NB4 (cell line): Measurements from ENCODE around the gene MATK.

ENCODE experiments used
- CTCF ChIP-seq: IDR thresholded peaks from one replicate; pipeline ENCODE4 v1.5.1; 2012; ENCODE audit warnings: low read depth, low read length
- POLR2A ChIP-seq: IDR thresholded peaks from 2 replicates; pipeline ENCODE4 v1.6.1; 2011; ENCODE audit warnings: mild to moderate bottlenecking; ENCODE audit not compliant: insufficient read length; ENCODE audit errors: extremely low read depth

- TF ChIP-seq CTCF (no peak), POLR2A (no peak)
Measured at GRCh38 chr19:3808420-3809143, 22.4 kb upstream of the MATK start.
